ENCODE data around the gene WFS1.

The WFS1 gene

GRCh38 chr4:6338951-6339817 is 69.5 kb downstream of the WFS1 start:
- no peak for DNase-seq (ENCODE audit: low read depth in 2 of 2)

DNA sequence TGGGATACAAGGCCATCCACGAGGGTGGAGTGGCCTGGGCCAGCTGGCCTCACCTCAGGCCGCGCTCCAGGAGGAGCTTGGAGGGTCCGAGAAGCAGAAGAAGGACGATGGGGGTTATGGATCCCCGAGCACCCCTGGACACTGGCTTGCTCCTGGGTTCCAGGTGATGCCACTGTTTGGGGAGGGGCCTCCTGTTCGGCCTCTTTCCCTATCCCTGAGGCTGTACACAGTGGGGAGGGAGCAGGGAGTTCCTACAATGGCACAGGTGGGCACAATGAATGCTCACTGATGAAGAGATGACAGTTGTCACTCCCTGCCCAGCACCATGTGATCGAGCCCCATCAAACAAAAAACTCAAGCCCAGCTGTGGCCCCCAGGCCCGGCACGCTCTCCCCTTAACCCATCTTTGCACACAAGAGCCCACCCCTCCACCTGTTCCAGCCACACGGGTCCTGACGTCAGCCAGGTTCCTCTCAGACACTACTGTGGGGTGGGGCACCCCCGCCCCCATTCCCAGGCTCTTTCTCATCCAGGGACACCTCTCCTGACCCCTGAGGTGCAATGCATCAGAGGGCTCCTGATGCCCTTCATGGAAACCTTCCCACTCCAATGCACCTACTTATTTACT is 70.3 kb downstream of the WFS1 start:
- no peak for DNase-seq (ENCODE audit: low read depth in 2 of 2)

DNA sequence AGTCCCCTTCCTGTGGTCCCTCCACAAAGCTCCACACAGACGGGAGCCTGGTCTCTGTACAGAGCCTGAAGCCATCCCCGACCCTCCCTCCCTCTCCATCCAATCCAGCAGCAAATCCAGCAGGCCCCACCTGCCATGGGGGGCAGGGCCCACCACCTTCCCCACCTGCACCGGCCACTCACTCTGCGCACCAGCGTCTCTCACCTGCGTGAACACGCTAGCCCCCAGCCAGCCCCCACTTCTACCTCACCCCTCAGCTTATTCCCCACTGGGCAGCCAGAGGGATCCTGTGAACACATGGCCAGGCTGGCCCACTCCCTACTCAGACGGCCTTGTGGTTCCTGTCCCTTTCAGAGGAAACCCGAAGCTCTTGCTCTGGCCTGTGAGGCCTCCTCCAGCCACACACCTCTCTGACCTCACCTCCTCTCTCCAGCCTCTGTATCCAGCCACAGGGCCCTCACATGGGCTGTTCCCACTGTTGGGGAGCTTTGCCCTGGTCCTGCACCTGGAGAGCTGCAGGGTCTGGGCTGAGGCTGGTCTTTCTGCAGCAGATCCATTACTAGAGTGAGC is 70.9 kb downstream of the WFS1 start:
- no peak for DNase-seq (ENCODE audit: low read depth in 2 of 2)

GRCh38 chr4:6341696-6342095 is 72.0 kb downstream of the WFS1 start:
- no peak for DNase-seq (ENCODE audit: low read depth in 2 of 2)

- no peak for DNase-seq (ENCODE audit: low read depth in 2 of 2)
Observed at GRCh38 chr4:6342530-6343293, 73.1 kb downstream of the WFS1 start.

GRCh38 chr4:6343939-6344408 is 74.3 kb downstream of the WFS1 start:
- DNase-seq (ENCODE audit: low read depth in 2 of 2): no peak

DNA sequence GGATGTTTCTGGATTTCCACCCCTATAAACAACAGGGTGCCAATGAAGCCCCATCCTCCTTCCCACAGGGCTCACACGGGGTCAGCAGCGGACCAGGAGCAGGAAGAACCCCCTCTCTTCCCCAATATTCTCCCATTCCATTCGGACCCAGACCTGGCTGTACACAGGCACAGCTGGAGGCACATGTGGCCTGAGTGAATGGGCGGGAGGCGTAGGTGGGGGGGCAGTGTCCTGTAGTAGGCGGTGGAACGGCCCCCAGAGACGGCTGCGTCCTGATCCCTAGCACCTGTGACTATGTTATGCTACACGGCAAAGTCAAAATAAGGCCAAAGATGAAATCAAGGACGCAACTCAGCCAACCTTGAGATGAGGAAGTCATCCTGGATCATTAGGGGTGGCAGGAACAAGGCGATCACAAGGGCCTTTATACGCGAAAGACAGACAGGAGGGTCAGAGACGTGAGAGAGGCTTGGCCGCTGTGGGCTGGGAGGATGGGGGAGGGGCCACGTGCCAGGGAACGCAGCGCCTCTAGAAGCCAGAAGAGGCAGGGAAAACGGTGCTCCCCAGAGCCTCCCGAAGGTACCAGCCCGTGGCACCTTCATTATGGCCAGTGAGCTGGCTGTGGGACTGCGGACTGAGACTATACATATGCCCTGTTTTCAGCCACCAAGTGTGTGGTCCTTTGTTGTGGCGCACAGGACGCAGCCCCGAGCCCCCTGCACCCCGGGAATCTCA is 75.6 kb downstream of the WFS1 start:
- DNase-seq (ENCODE audit: low read depth in 2 of 2): no peak

DNA sequence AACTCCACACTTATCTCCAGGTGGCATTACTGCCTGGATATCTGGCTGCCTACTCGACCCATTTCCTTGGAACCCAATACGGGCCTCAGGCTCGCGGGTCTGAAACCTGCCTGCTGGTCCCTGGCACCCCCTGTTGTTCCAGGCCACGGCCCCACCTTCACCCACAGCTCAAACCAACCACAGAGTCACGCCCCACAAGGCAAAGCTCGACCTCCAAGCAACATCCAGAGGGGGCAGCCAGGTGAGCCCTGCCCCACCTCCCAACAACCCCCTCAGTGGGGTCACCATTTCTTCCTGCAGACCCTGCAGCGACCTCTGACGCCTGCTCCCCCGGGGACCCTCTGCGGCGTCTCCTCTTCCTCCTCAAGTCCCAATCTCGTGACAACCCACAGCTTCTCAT is 76.2 kb downstream of the WFS1 start:
- no peak for DNase-seq (ENCODE audit: low read depth in 2 of 2)

DNA sequence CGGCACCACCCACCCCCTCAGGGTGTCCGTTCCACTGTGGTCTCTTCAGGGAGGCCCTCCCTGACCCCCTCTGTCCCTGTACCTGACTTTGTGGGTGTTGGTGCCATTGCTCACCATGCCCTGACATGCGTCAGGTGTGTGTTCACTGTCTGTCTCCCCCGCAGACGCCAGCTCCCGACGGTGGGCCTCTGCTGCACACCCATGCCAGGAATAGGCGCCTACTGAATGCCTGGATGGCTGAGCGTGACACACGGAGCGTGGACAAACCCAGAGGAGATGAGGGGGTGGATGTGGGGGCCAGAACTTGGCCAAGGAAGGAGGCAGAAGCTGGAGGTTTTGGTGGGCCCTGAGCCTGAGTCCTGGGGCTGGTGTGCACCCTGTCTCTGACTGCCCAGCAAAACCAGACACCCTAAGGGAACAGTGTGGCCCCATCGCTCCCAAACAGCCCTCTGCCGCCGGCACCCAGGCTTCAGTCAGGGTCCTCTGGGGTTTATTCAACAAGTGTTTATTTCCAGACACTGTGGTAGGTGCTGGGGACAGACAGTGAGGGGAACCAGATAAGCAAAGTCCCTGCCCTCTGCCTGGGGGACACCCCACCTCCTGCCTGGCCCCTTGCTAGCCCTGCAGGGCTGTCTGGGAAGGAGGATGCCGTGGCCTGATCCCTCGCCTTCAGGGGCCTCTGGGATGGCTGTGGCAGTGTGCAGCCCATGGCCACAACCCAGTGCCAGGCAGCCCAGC is 76.9 kb downstream of the WFS1 start:
- no peak for DNase-seq (ENCODE audit: low read depth in 2 of 2)

- no peak for DNase-seq (ENCODE audit: low read depth in 2 of 2)
Observed at GRCh38 chr4:6347511-6348045, 77.9 kb downstream of the WFS1 start.

GRCh38 chr4:6348408-6348807 is 78.8 kb downstream of the WFS1 start:
- no peak for DNase-seq (ENCODE audit: low read depth in 2 of 2)

DNA sequence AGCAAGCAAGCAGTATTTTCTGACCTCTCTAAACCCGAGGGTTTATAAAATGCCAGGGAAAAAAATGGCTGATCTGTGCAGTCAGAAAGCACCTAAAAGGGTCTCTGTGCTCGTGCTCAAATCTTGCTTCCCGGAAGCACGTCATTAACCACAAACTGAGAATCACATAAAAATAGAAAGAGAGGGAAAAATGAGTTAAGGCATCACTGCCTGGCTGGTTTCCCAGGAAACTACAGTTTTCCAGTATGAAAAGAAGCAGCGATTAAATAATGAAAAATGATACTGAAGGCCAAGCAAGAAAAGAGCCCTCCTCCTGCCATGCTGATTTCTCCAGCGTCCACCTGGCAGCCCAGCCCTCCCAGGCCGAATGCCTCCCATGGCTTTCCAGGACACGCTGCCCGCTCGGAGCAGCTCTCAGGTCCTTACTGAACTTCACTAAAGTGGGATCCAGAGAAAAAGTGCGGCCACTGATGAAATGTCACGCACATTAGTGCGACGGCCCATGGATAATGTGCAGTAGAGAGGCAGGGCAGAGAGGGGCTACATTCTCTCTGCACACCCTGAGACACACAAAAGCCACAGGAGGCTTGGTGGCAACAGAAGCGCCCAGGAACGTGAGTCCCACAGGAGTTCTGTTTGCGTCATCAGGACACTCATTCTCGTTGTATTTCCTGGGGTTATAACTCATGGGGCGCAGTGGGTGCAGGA is 80.4 kb downstream of the WFS1 start:
- no peak for DNase-seq (ENCODE audit: low read depth in 2 of 2)

- DNase-seq (ENCODE audit: low read depth in 2 of 2): no peak
Observed at GRCh38 chr4:6350646-6351045, 81.0 kb downstream of the WFS1 start.

DNA sequence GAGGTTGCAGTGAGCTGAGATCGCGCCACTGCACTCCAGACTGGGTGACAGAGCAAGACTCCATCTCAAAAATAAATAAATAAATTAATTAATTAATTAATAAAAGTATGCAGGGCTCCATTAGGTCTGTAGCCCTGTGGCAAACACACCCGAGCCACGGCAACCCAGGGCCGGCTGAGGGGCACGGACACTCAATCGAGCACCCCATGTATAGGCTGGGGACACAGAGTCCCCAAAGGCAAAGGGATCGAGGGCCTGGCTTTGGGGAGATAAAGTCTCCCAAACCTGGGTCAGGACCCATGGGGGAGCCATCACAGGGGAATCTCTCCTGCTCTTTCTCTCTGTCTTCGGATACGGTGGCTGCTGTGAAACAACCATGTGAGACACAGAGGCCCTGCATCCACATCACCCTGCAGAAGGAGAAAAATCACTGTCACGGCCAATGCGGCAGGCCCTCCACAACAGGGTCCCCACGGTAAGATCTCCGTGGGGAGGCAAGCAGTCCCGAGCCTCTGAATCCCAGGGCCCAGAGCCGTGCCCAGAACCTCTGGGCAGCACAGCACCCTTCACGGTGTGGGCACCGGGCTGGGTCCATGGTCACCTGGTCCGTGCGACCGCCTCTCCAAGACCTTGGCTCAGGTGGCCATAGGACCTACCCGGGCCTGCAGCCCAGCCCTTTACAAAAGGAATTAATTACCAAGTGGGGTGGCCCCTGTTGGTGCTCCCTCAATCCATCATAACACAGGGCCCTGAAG is 81.8 kb downstream of the WFS1 start:
- DNase-seq (ENCODE audit: low read depth in 2 of 2): no peak

GRCh38 chr4:6352031-6352692 is 82.5 kb downstream of the WFS1 start:
- no peak for DNase-seq (ENCODE audit: low read depth in 2 of 2)

All from stimulated activated CD8-positive, alpha-beta memory T cell treated with anti-CD3 and anti-CD28 coated beads, Interleukin-7, amount 100 ng/mL, for 1 hour (primary cell).